Activated gamma-delta T cell treated with anti-CD3 and anti-CD28 coated beads, Interleukin-2, amount 50 U/mL, for 16 hours (primary cell): ENCODE data around the gene SULF2.

ENCODE experiments used
- DNase-seq: peaks from one replicate; pipeline ENCODE4 v3.0.0-alpha.2; 2020; ENCODE audit warnings: low read depth

Gene SULF2

GRCh38 chr20:47710665-47711045 is 74.6 kb downstream of the SULF2 start:
- DNase-seq: no peak

GRCh38 chr20:47708953-47709833 is 76.1 kb downstream of the SULF2 start:
- DNase-seq: no peak

GRCh38 chr20:47708140-47708807 is 77.0 kb downstream of the SULF2 start:
- no peak for DNase-seq

- no peak for DNase-seq
Measured at GRCh38 chr20:47706345-47706744, 78.9 kb downstream of the SULF2 start.

GRCh38 chr20:47705497-47705856 is 79.8 kb downstream of the SULF2 start:
- DNase-seq: no peak

GRCh38 chr20:47704746-47705496 is 80.4 kb downstream of the SULF2 start:
- no peak for DNase-seq

GRCh38 chr20:47703748-47704147 is 81.5 kb downstream of the SULF2 start:
- DNase-seq: no peak

GRCh38 chr20:47701612-47702011 is 83.7 kb downstream of the SULF2 start:
- DNase-seq: no peak

- no peak for DNase-seq
Measured at GRCh38 chr20:47700327-47700726, 85.0 kb downstream of the SULF2 start.

GRCh38 chr20:47699818-47700217 is 85.5 kb downstream of the SULF2 start:
- DNase-seq: no peak

- no peak for DNase-seq
Measured at GRCh38 chr20:47698142-47698541, 87.1 kb downstream of the SULF2 start.

GRCh38 chr20:47696856-47697255 is 88.4 kb downstream of the SULF2 start:
- no peak for DNase-seq

GRCh38 chr20:47694021-47694818 is 91.1 kb downstream of the SULF2 start:
- DNase-seq: no peak

GRCh38 chr20:47691625-47692024 is 93.7 kb downstream of the SULF2 start:
- DNase-seq: no peak

- DNase-seq: no peak
Measured at GRCh38 chr20:47689731-47690130, 95.5 kb downstream of the SULF2 start.

- DNase-seq: no peak
Measured at GRCh38 chr20:47688385-47689381, 96.6 kb downstream of the SULF2 start.

GRCh38 chr20:47687095-47687987 is 97.9 kb downstream of the SULF2 start:
- DNase-seq: no peak

- no peak for DNase-seq
Measured at GRCh38 chr20:47686545-47686944, 98.7 kb downstream of the SULF2 start.

GRCh38 chr20:47684306-47685080 is 100.8 kb downstream of the SULF2 start:
- no peak for DNase-seq
